WTC11 (cell line): ENCODE data around the gene ILRUN. TPM values are rescaled to one million over a fixed set of nuclear protein-coding genes. Genes with fewer than 3 reads are reported as not detected.
"Not testable (repeated sequence)": the region's sequence is repeated elsewhere in the genome, so short reads cannot be mapped to it uniquely, and the experiment has no call there.

Experiments used
- ATAC-seq: fragments of 200-7000 bp; cut with Tn5 transposase; 2 replicates; pipeline ENCODE4 v1.10.0; 2021; ENCODE audit warnings: mild to moderate bottlenecking, moderate library complexity
- CTCF ChIA-PET: fragments of 300-600 bp; sonication (Branson Sonifier 250); formaldehyde crosslinking; loops from one replicate; lab custom pipeline; 2021; ENCODE audit warnings: antibody characterized with exemption; lab: Charles Lee
- POLR2A ChIA-PET: fragments of 350-600 bp; sonication (Branson Sonifier 250); formaldehyde crosslinking; loops from one replicate; lab custom pipeline; 2021; ENCODE audit warnings: antibody characterized with exemption; lab: Charles Lee
- DNase-seq: peaks from one replicate; pipeline ENCODE4 v3.0.0; 2021; ENCODE audit warnings: low spot score
- H3K27ac Mint-ChIP-seq: 2 replicates; pipeline ENCODE4 v1.8.0; 2021; ENCODE audit warnings: mixed read lengths
- H3K27me3 Mint-ChIP-seq: 2 replicates; pipeline ENCODE4 v1.8.0; 2021; ENCODE audit warnings: low read depth, mild to moderate bottlenecking, moderate library complexity, mixed read lengths
- H3K36me3 Mint-ChIP-seq: 2 replicates; pipeline ENCODE4 v1.8.0; 2021; ENCODE audit warnings: mixed read lengths
- H3K4me1 Mint-ChIP-seq: 2 replicates; pipeline ENCODE4 v1.8.0; 2022; ENCODE audit warnings: mixed read lengths
- H3K4me3 Mint-ChIP-seq: 2 replicates; pipeline ENCODE4 v1.8.0; 2021; ENCODE audit warnings: mild to moderate bottlenecking, moderate library complexity, mixed read lengths
- H3K9me3 Mint-ChIP-seq: 2 replicates; pipeline ENCODE4 v1.8.0; 2021; ENCODE audit warnings: mixed read lengths
- CREM ChIP-seq: sonication (generic); formaldehyde crosslinking; IDR thresholded peaks from 2 replicates; pipeline ENCODE4 v1.8.1; 2022; ENCODE audit warnings: mild to moderate bottlenecking, missing genetic modification reagents, moderate library complexity
- CTCF ChIP-seq: fragments of 200-600 bp; IDR thresholded peaks from 2 replicates; pipeline ENCODE4 v1.8.0; 2022; ENCODE audit warnings: antibody characterized with exemption
- HMGA2 ChIP-seq: fragments of 250-450 bp; sonication (Bioruptor Pico); IDR thresholded peaks from 2 replicates; pipeline ENCODE4 v1.4.0; 2021; ENCODE audit warnings: mild to moderate bottlenecking, moderate library complexity
- NFE2L1 ChIP-seq: sonication (generic); formaldehyde crosslinking; IDR thresholded peaks from 2 replicates; pipeline ENCODE4 v1.8.1; 2023; ENCODE audit warnings: missing genetic modification reagents
- NR3C1 ChIP-seq: sonication (generic); formaldehyde crosslinking; conservative IDR thresholded peaks from 2 replicates; pipeline ENCODE4 v1.8.1; 2023; ENCODE audit warnings: low read depth, mild to moderate bottlenecking, missing genetic modification reagents
- PREB ChIP-seq: sonication (generic); formaldehyde crosslinking; IDR thresholded peaks from 2 replicates; pipeline ENCODE4 v1.8.1; 2022; ENCODE audit warnings: mild to moderate bottlenecking, missing genetic modification reagents, moderate library complexity, borderline replicate concordance
- TCF7 ChIP-seq: sonication (generic); formaldehyde crosslinking; IDR thresholded peaks from 2 replicates; pipeline ENCODE4 v1.8.0; 2022; ENCODE audit warnings: mild to moderate bottlenecking, low read depth, missing genetic modification reagents, moderate library complexity
- TEAD4 ChIP-seq: sonication (generic); formaldehyde crosslinking; IDR thresholded peaks from 2 replicates; pipeline ENCODE4 v1.8.0; 2022; ENCODE audit warnings: mild to moderate bottlenecking, missing genetic modification reagents
- ZNF121 ChIP-seq: sonication (generic); formaldehyde crosslinking; IDR thresholded peaks from 2 replicates; pipeline ENCODE4 v1.8.0; 2023; ENCODE audit warnings: missing genetic modification reagents
- ZNF138 ChIP-seq: sonication (generic); formaldehyde crosslinking; conservative IDR thresholded peaks from 2 replicates; pipeline ENCODE4 v1.8.1; 2022; ENCODE audit warnings: mild to moderate bottlenecking, moderate library complexity, missing genetic modification reagents
- ZNF219 ChIP-seq: sonication (generic); formaldehyde crosslinking; IDR thresholded peaks from 2 replicates; pipeline ENCODE4 v1.8.0; 2023; ENCODE audit warnings: missing genetic modification reagents, mild to moderate bottlenecking, borderline replicate concordance
- ZNF671 ChIP-seq: fragments of 250-450 bp; sonication (Bioruptor Pico); IDR thresholded peaks from 2 replicates; pipeline ENCODE4 v1.8.0; 2021; ENCODE audit warnings: mild to moderate bottlenecking
- ZSCAN18 ChIP-seq: fragments of 250-450 bp; sonication (Bioruptor Pico); IDR thresholded peaks from 2 replicates; pipeline ENCODE4 v2.1.2; 2022; ENCODE audit warnings: mild to moderate bottlenecking, moderate library complexity
- total RNA-seq: library from RNA; stranded (reverse); gene quantifications from 3 replicates; pipeline ENCODE4 v1.2.3, GENCODE V29; 2021
- TF ChIP-seq, protein P1 (sequence below): sonication (generic); formaldehyde crosslinking; IDR thresholded peaks from 2 replicates; pipeline ENCODE4 v1.8.0; 2023; ENCODE audit warnings: mild to moderate bottlenecking, missing genetic modification reagents
- TF ChIP-seq, protein P2 (sequence below): fragments of 250-450 bp; sonication (Bioruptor Pico); IDR thresholded peaks from 2 replicates; pipeline ENCODE4 v1.8.0; 2021; ENCODE audit warnings: mild to moderate bottlenecking
- TF ChIP-seq, protein P3 (sequence below): sonication (generic); formaldehyde crosslinking; IDR thresholded peaks from 2 replicates; pipeline ENCODE4 v1.8.1; 2023; ENCODE audit warnings: mild to moderate bottlenecking, missing genetic modification reagents

ILRUN gene
- total RNA-seq, 1 experiment from 2014 or later = 75.5 TPM

GRCh38 chr6:34661357-34661756 is 35.2 kb downstream of the ILRUN start (continued):
- TF ChIP-seq NR3C1 (CRISPR knock-in tag) = no peak
- no peak for TF ChIP-seq CTCF
- TF ChIP-seq HMGA2 (CRISPR knock-in tag) = no peak
- no peak for TF ChIP-seq CREM
- TF ChIP-seq, all 79 proteins: peak for 0

GRCh38 chr6:34658605-34659265 is 37.8 kb downstream of the ILRUN start:
- H3K36me3 Mint-ChIP-seq = peaks cover 6% of the 10 kb centered on the region
- DNase-seq = no peak
- TF ChIP-seq NR3C1 (CRISPR knock-in tag) (no peak), ZNF121 (CRISPR knock-in tag) (peak; percentile 80), ZSCAN18 (no peak), ZNF671 (no peak), TEAD4 (no peak), ZNF219 (CRISPR knock-in tag) (no peak), ZNF138 (no peak)
- H3K4me1 Mint-ChIP-seq = peaks cover 30% of the 10 kb centered on the region
- ATAC-seq = no peak
- no peak overlapping the region for H3K4me3 Mint-ChIP-seq
- H3K27me3 Mint-ChIP-seq = no peaks in the 10 kb centered on the region
- H3K27ac Mint-ChIP-seq = peak overlapping the region; percentile 66
- ChIA-PET POLR2A (no interaction called here), CTCF (no interaction called here)
- no peaks in the 10 kb centered on the region for H3K9me3 Mint-ChIP-seq

DNA sequence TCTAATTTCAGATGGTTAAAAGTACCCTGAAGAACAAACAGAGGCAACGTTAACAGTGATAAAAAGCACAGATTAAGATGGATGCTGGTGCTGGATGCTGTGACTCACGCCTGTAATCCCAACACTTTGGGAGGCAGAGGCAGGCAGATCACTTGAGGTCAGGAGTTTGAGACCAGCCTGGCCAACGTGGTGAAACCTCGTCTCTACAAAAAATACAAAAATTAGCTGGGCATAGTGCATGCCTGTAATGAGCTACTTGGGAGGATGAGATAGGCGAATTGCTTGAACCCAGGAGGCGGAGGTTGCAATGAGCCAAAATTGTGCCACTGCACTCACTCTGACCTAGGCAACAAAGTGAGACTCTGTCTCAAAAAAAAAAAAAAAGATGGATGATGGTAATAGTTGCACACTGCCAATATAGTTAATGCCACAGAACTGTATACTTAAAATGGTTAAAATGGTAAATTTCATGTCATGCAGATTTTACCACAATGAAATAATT is 38.5 kb downstream of the ILRUN start:
- H3K9me3 Mint-ChIP-seq, H3K36me3 Mint-ChIP-seq, H3K27ac Mint-ChIP-seq, DNase-seq, POLR2A ChIA-PET, ATAC-seq, H3K4me3 Mint-ChIP-seq, H3K27me3 Mint-ChIP-seq: not testable (repeated sequence)
- 0 out of 2 replicates have a peak, but pooled peaks have one; percentile 28 for TF ChIP-seq NFE2L1 (CRISPR knock-in tag)
- peaks cover 28% of the 10 kb centered on the region for H3K4me1 Mint-ChIP-seq
- CTCF ChIA-PET = interaction anchor here (0.7 to 2.4 kb wide), 4 partner anchors 15 to 134 kb away, joined by 3 to 10 read pairs (median 4); no protein-coding TSS in a partner anchor

DNA sequence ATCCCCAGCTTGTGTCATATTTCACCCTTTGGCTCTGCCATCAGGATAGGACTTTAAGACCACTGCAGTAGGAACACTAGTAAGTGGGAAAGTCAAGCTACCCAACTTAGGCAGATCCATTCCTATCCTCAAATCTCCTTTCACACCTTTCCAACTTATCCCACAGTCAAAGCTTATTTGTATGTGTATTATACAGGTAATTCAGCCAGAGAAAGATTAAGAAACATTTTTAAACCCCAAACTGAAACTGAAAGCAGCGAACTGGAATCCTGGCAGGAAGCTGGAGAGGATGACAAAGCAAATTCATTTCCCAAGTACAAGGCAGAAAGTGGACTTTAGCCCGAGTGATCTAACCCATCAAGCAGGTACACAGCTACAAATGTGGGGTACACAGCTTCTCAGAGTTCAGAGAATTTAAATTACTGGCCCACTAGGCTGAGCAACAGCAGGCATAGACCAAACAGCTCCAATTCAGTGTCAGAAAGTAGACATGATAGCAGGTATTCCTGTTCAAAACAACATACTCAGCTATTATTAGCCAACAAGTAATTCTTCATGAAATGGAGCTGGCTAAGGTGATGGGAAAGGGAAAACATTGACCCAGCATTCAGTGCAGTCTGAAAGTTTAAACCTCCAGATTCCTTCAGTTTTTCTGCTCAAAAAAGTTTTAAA is 39.1 kb downstream of the ILRUN start:
- peak overlapping the region; percentile 78 for H3K27ac Mint-ChIP-seq
- peaks cover 28% of the 10 kb centered on the region for H3K4me1 Mint-ChIP-seq
- H3K36me3 Mint-ChIP-seq = peaks cover 6% of the 10 kb centered on the region
- no peaks in the 10 kb centered on the region for H3K27me3 Mint-ChIP-seq
- 0 out of 2 replicates have a peak, but pooled peaks have one; percentile 24 for ATAC-seq
- no peak overlapping the region for H3K4me3 Mint-ChIP-seq
- POLR2A ChIA-PET = interaction anchor here (0.6 kb wide), 1 partner anchor 263 kb away, joined by 4 read pairs; no protein-coding TSS in a partner anchor
- CTCF ChIA-PET = interaction anchor here (0.7 to 2.4 kb wide), 5 partner anchors 16 to 198 kb away, joined by 3 to 10 read pairs (median 4); no protein-coding TSS in a partner anchor
- DNase-seq = no peak
- no peaks in the 10 kb centered on the region for H3K9me3 Mint-ChIP-seq
- TF ChIP-seq ZNF138 = no peak
- no peak for TF ChIP-seq ZNF219 (CRISPR knock-in tag)
- TF ChIP-seq, protein P1, sequence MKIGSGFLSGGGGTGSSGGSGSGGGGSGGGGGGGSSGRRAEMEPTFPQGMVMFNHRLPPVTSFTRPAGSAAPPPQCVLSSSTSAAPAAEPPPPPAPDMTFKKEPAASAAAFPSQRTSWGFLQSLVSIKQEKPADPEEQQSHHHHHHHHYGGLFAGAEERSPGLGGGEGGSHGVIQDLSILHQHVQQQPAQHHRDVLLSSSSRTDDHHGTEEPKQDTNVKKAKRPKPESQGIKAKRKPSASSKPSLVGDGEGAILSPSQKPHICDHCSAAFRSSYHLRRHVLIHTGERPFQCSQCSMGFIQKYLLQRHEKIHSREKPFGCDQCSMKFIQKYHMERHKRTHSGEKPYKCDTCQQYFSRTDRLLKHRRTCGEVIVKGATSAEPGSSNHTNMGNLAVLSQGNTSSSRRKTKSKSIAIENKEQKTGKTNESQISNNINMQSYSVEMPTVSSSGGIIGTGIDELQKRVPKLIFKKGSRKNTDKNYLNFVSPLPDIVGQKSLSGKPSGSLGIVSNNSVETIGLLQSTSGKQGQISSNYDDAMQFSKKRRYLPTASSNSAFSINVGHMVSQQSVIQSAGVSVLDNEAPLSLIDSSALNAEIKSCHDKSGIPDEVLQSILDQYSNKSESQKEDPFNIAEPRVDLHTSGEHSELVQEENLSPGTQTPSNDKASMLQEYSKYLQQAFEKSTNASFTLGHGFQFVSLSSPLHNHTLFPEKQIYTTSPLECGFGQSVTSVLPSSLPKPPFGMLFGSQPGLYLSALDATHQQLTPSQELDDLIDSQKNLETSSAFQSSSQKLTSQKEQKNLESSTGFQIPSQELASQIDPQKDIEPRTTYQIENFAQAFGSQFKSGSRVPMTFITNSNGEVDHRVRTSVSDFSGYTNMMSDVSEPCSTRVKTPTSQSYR (CRISPR knock-in tag) = no peak
- TF ChIP-seq, protein P2, sequence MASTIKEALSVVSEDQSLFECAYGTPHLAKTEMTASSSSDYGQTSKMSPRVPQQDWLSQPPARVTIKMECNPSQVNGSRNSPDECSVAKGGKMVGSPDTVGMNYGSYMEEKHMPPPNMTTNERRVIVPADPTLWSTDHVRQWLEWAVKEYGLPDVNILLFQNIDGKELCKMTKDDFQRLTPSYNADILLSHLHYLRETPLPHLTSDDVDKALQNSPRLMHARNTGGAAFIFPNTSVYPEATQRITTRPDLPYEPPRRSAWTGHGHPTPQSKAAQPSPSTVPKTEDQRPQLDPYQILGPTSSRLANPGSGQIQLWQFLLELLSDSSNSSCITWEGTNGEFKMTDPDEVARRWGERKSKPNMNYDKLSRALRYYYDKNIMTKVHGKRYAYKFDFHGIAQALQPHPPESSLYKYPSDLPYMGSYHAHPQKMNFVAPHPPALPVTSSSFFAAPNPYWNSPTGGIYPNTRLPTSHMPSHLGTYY (CRISPR knock-in tag) = no peak
- no peak for TF ChIP-seq TCF7 (CRISPR knock-in tag)
- no peak for TF ChIP-seq ZSCAN18
- no peak for TF ChIP-seq PREB (CRISPR knock-in tag)
- no peak for TF ChIP-seq ZNF121 (CRISPR knock-in tag)
- TF ChIP-seq, protein P3, sequence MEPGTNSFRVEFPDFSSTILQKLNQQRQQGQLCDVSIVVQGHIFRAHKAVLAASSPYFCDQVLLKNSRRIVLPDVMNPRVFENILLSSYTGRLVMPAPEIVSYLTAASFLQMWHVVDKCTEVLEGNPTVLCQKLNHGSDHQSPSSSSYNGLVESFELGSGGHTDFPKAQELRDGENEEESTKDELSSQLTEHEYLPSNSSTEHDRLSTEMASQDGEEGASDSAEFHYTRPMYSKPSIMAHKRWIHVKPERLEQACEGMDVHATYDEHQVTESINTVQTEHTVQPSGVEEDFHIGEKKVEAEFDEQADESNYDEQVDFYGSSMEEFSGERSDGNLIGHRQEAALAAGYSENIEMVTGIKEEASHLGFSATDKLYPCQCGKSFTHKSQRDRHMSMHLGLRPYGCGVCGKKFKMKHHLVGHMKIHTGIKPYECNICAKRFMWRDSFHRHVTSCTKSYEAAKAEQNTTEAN (CRISPR knock-in tag) = no peak
